ENCODE results near the gene BMX.

DNA sequence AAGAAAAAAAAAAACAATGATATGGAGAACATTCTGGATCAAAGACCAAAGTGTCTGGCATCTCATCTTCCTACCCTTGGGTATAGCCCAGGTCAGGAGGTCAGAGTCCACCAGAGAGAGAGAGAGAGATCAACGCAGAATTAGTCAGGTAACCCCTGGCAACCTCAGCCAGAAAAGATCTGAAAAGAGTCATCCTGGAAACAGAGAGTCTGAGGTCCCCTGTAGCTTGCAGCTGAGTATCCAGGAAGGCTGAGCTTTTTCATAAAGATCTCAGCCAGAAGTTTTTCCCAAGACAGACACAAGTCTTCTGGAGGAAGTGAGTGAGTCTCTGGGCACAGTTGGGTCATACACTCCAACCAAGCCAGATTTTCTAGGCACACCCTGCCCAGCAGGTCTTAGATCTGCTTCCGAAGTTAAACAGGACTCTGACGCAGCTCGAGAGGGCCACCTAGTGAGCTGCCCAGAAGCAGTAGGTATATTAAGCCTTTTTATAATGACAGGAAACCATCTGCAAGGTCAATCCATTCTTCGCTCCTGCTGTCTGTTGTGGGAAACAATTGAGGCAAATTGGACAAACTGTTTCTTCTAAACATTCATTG lies 64.5 kb downstream of the BMX start:
- TF ChIP-seq, protein P1, sequence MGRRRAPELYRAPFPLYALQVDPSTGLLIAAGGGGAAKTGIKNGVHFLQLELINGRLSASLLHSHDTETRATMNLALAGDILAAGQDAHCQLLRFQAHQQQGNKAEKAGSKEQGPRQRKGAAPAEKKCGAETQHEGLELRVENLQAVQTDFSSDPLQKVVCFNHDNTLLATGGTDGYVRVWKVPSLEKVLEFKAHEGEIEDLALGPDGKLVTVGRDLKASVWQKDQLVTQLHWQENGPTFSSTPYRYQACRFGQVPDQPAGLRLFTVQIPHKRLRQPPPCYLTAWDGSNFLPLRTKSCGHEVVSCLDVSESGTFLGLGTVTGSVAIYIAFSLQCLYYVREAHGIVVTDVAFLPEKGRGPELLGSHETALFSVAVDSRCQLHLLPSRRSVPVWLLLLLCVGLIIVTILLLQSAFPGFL (CRISPR knock-in tag; IDR thresholded peaks at IDR 0.05) = no peak
- TF ChIP-seq ZNF274 (IDR thresholded peaks at IDR 0.05; ENCODE audit: borderline replicate concordance, low read depth, low read length) = no peak
- TF ChIP-seq, protein P2, sequence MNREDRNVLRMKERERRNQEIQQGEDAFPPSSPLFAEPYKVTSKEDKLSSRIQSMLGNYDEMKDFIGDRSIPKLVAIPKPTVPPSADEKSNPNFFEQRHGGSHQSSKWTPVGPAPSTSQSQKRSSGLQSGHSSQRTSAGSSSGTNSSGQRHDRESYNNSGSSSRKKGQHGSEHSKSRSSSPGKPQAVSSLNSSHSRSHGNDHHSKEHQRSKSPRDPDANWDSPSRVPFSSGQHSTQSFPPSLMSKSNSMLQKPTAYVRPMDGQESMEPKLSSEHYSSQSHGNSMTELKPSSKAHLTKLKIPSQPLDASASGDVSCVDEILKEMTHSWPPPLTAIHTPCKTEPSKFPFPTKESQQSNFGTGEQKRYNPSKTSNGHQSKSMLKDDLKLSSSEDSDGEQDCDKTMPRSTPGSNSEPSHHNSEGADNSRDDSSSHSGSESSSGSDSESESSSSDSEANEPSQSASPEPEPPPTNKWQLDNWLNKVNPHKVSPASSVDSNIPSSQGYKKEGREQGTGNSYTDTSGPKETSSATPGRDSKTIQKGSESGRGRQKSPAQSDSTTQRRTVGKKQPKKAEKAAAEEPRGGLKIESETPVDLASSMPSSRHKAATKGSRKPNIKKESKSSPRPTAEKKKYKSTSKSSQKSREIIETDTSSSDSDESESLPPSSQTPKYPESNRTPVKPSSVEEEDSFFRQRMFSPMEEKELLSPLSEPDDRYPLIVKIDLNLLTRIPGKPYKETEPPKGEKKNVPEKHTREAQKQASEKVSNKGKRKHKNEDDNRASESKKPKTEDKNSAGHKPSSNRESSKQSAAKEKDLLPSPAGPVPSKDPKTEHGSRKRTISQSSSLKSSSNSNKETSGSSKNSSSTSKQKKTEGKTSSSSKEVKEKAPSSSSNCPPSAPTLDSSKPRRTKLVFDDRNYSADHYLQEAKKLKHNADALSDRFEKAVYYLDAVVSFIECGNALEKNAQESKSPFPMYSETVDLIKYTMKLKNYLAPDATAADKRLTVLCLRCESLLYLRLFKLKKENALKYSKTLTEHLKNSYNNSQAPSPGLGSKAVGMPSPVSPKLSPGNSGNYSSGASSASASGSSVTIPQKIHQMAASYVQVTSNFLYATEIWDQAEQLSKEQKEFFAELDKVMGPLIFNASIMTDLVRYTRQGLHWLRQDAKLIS (CRISPR knock-in tag; IDR thresholded peaks at IDR 0.05) = no peak
- TF ChIP-seq, protein P3, sequence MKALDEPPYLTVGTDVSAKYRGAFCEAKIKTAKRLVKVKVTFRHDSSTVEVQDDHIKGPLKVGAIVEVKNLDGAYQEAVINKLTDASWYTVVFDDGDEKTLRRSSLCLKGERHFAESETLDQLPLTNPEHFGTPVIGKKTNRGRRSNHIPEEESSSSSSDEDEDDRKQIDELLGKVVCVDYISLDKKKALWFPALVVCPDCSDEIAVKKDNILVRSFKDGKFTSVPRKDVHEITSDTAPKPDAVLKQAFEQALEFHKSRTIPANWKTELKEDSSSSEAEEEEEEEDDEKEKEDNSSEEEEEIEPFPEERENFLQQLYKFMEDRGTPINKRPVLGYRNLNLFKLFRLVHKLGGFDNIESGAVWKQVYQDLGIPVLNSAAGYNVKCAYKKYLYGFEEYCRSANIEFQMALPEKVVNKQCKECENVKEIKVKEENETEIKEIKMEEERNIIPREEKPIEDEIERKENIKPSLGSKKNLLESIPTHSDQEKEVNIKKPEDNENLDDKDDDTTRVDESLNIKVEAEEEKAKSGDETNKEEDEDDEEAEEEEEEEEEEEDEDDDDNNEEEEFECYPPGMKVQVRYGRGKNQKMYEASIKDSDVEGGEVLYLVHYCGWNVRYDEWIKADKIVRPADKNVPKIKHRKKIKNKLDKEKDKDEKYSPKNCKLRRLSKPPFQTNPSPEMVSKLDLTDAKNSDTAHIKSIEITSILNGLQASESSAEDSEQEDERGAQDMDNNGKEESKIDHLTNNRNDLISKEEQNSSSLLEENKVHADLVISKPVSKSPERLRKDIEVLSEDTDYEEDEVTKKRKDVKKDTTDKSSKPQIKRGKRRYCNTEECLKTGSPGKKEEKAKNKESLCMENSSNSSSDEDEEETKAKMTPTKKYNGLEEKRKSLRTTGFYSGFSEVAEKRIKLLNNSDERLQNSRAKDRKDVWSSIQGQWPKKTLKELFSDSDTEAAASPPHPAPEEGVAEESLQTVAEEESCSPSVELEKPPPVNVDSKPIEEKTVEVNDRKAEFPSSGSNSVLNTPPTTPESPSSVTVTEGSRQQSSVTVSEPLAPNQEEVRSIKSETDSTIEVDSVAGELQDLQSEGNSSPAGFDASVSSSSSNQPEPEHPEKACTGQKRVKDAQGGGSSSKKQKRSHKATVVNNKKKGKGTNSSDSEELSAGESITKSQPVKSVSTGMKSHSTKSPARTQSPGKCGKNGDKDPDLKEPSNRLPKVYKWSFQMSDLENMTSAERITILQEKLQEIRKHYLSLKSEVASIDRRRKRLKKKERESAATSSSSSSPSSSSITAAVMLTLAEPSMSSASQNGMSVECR (CRISPR knock-in tag; IDR thresholded peaks at IDR 0.05) = no peak
- no peak for TF ChIP-seq CHD2 (IDR thresholded peaks at IDR 0.05; ENCODE audit: low read depth, low read length)
